Adrenal gland (tissue), 12 donors: ENCODE data around the gene C14orf132. TPM values are rescaled to one million over a fixed set of nuclear protein-coding genes. Genes with fewer than 3 reads are reported as not detected.
A peak's percentile ranks its signal among the peaks of the same experiment; 100 is the strongest.
"Not testable (repeated sequence)": the region's sequence is repeated elsewhere in the genome, so short reads cannot be mapped to it uniquely, and the experiment has no call there.

ENCODE experiments used
- DNase-seq, 7 donors: peaks; one replicate each; pipeline ENCODE4 v3.0.0-alpha.2; 2019 to 2020
- H3K27ac ChIP-seq, 5 donors: fragments of 200-600 bp; sonication (generic) in 4 of 5; 1 replicate in 3 of 5; 2 replicates in 2 of 5; pipeline versions ENCODE4 v1.5.1 to v1.8.0; 2016 to 2020; ENCODE audit warnings: mild to moderate bottlenecking in 1 of 5
- H3K27me3 ChIP-seq: fragments of 200-600 bp; 2 replicates; pipeline ENCODE4 v1.8.0; 2021
- H3K36me3 ChIP-seq, 2 donors: fragments of 200-600 bp; replicated peaks in 1 of 2; 1 replicate in 1 of 2; 2 replicates in 1 of 2; pipeline versions ENCODE4 v1.5.1 to v1.8.0; 2018 to 2022
- H3K4me1 ChIP-seq, 2 donors: fragments of 200-600 bp; replicated peaks in 1 of 2; 1 replicate in 1 of 2; 2 replicates in 1 of 2; pipeline versions ENCODE4 v1.5.1 to v1.8.0; 2018 to 2021
- H3K4me3 ChIP-seq, 4 donors: fragments of 200-600 bp; sonication (generic) in 3 of 4; one replicate each; pipeline ENCODE4 v1.5.1; 2016 to 2018
- H3K9me3 ChIP-seq, 3 donors: fragments of 200-600 bp; sonication (generic) in 1 of 3; replicated peaks in 1 of 3; 1 replicate in 2 of 3; 2 replicates in 1 of 3; pipeline versions ENCODE4 v1.5.1 to v1.8.0; 2016 to 2021
- POLR2A ChIP-seq, 2 donors: fragments of 450-650 bp; IDR thresholded peaks; one replicate each; pipeline ENCODE4 v1.6.1; 2017; ENCODE audit warnings: antibody characterized with exemption in 2 of 2, mild to moderate bottlenecking in 2 of 2, moderate library complexity in 1 of 2
- WGBS, 4 donors: extraction: QIAGEN DNeasy Blood & Tissue Kit in 2 of 4; methylation state at CpG; one replicate each; pipeline versions ENCODE4 v1.1.5 to v1.1.7; 2013 to 2017; 5-methylcytosine and 5-hydroxymethylcytosine counted together
- intact Hi-C, 2 donors: fragments of 100-400 bp; cut with DNase I; formaldehyde crosslinking; loops; one replicate each; pipeline versions ENCODE4 v1.14.1 to v1.15.0; 2022 to 2023
- polyA plus RNA-seq, 3 donors: library from polyadenylated mRNA; stranded (reverse); fragments of 200-250 nt in 2 of 3; fragments of 350-450 nt in 1 of 3; fragmentation: Illumina TruSeq in 1 of 3; extraction: RNeasy Lipid Tissue Mini Kit (QIAGEN cat#74804) in 1 of 3; gene quantifications; one replicate each; pipeline ENCODE4 v1.2.3, GENCODE V29; 2013 to 2014
- total RNA-seq, 9 donors: library from RNA; depleted of rRNA in 4 of 9; stranded (reverse); fragments of >200 nt in 4 of 9; fragments of 120-200 nt in 1 of 9; fragmentation: NEBNext Ultra II Directional in 1 of 9; extraction: Animal tissue kit (Norgen Biotek cat#: 25700) in 1 of 9; gene quantifications; one replicate each; pipeline versions ENCODE4 v1.1.0 to v1.2.4, GENCODE V29; 2013 to 2023
- TF ChIP-seq, protein P1 (sequence below), 6 experiments: fragments of 450-650 bp in 4 of 6; fragments of 200-600 bp in 2 of 6; sonication (generic) in 1 of 6; IDR thresholded peaks; 1 replicate in 5 of 6; 2 replicates in 1 of 6; pipeline versions ENCODE4 v1.5.1 to v1.8.0; 2016 to 2021; ENCODE audit warnings: antibody characterized with exemption in 6 of 6, mild to moderate bottlenecking in 2 of 6, moderate library complexity in 1 of 6
- donor health status: healthy with polysubstance abuse.
- donor health status: Bipolar disorder and iron deficiency.
- donor health status: DM: yes; HTN: yes; CAD: no.
- donor health status: DM: no; HTN: no; CAD: no.
- donor health status: DM: no; HTN: no; CAD: no.
- donor health status: DM: yes; HTN: yes; CAD: no.

Gene C14orf132
- total and polyA plus RNA-seq, 12 donors = 4.5 to 34.8 (median 11.8) TPM

DNA sequence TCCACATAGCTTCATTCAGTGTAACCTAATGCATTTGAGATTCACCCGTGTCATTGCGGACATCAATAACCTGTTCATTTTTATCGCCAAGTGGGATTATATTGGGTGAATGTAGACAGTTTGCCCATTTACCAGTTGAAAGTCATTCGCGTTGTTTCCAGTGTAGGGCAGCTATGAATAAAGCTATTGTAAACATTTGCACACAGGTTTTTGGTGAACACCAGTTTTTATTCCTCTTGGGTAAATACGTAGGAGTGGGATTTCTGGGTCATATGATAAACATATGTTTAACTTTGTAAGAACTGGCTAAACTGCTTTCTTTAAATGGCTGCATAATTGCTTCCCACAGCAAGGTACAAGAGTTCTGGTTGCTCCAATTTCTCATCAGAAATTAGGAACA is 33.6 kb downstream of the C14orf132 start:
- H3K27me3 ChIP-seq = no peaks in the 10 kb centered on the region
- no peak overlapping the region for H3K27ac ChIP-seq
- intact Hi-C loops = no loop called here
- TF ChIP-seq, protein P1, sequence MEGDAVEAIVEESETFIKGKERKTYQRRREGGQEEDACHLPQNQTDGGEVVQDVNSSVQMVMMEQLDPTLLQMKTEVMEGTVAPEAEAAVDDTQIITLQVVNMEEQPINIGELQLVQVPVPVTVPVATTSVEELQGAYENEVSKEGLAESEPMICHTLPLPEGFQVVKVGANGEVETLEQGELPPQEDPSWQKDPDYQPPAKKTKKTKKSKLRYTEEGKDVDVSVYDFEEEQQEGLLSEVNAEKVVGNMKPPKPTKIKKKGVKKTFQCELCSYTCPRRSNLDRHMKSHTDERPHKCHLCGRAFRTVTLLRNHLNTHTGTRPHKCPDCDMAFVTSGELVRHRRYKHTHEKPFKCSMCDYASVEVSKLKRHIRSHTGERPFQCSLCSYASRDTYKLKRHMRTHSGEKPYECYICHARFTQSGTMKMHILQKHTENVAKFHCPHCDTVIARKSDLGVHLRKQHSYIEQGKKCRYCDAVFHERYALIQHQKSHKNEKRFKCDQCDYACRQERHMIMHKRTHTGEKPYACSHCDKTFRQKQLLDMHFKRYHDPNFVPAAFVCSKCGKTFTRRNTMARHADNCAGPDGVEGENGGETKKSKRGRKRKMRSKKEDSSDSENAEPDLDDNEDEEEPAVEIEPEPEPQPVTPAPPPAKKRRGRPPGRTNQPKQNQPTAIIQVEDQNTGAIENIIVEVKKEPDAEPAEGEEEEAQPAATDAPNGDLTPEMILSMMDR (IDR thresholded peaks at IDR 0.05) = no peak
- no peak for TF ChIP-seq POLR2A (IDR thresholded peaks at IDR 0.05)
- WGBS, 4 donors = 75 to 90% (median 85%) methylated on average over 6 of the region's 6 CpGs
- no peaks in the 10 kb centered on the region for H3K36me3 ChIP-seq
- H3K9me3 ChIP-seq = no peaks in the 10 kb centered on the region
- H3K4me1 ChIP-seq = no peaks in the 10 kb centered on the region
- H3K4me3 ChIP-seq = no peak overlapping the region
- DNase-seq = no peak

DNA sequence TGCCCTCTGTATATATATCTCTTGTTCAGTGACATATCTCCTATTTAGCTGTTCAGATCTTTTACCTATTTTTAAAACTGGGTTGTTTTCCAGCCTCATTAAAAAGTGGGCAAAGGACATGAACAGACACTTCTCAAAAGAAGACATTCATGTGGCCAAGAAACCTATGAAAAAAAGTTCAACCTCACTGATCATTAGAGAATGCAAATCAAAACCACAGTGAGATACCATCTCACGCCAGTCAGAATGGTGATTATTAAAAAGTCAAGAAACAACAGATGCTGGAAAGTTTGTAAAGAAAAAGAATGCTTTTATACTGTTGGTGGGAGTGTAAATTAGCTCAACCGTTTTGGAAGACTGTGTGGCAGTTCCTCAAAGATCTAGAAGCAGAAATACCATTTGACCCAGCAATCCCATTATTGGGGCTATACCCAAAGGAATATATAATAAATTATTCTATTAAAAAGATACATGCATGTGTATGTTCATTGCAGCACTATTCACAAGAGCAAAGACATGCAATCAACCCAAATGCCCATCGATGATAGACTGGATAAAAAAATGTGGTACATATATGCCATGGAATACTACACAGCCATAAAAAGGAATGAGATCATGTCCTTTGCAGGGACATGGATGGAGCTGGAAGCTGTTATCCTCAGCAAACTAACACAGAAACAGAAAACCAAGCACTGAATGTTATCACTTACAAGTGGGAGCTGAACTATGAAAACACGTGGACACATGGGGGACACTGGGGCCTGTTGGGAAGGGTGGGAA is 34.3 kb downstream of the C14orf132 start:
- intact Hi-C loops, H3K4me1 ChIP-seq, H3K36me3 ChIP-seq, H3K27me3 ChIP-seq, H3K27ac ChIP-seq, H3K4me3 ChIP-seq, H3K9me3 ChIP-seq, DNase-seq: not testable (repeated sequence)
- 70 to 83% (median 76%) methylated on average over 4 of the region's 4 CpGs for WGBS, 4 donors

DNA sequence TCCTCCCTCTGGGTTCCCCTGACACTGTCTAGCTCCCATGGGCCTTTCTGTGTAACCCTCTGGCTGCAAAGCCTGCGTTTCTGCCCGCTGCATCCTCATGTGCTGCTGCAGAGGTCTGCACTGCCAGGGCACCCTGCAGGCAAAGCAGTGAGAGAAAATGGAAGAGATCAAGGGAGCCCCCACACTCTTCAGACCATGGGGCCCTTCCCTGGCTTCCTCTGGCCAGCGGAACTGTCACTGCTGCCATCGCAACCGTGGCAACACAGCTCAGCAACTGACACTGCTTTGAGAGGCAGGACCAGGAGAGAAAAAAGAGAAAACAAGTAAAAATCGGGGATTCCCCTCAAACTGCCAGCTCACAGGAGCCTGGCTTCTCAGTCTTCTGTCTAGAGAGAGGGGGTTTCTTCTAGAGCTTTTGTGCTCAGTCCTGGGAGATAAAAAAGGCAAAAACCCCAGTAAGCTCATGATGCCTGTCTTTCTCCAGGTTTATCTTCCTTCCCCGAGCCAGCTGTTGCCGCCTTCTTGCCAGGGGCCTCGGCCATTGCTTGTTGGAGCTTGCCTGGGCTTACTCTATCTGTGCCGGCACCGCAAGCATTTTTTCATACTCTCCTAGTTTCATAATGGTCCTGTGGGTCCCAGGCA is 38.9 kb downstream of the C14orf132 start:
- peak in 1 of 7 donors; percentile 41 for DNase-seq
- 63 to 76% (median 73%) methylated on average over 11 of the region's 11 CpGs for WGBS, 4 donors
- Histone ChIP-seq H3K9me3 (no peaks in the 10 kb centered on the region), H3K4me3 (no peak overlapping the region), H3K36me3 (no peaks in the 10 kb centered on the region), H3K4me1 (no peaks in the 10 kb centered on the region), H3K27me3 (no peaks in the 10 kb centered on the region), H3K27ac (peak overlapping the region in 1 of 5 donors; percentile 46)
- TF ChIP-seq, protein P1 (IDR thresholded peaks at IDR 0.05) = no peak
- no peak for TF ChIP-seq POLR2A (IDR thresholded peaks at IDR 0.05)
- intact Hi-C loops = no loop called here

DNA sequence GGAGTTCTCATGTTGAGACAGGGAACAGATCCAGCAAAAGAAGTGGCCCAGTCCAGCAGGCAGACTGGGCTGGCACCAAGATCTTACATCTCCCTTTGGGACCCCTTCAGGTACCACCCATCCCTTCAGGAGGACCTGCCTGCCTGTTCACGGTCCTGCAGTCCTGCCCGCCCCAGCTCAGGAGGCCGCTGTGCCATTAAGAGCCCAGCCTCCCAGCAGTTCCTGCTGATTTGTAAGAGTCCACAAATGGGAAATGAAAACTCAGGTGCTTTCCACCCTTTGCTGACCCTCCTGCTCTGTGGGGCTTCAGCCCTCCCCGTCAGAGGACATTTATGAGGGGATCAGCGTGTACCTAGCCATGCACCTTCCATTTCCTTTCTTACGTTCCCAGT is 39.5 kb downstream of the C14orf132 start:
- intact Hi-C loops = no loop called here
- TF ChIP-seq POLR2A (IDR thresholded peaks at IDR 0.05) = no peak
- TF ChIP-seq, protein P1 (IDR thresholded peaks at IDR 0.05) = no peak
- DNase-seq = no peak
- Histone ChIP-seq H3K4me3 (no peak overlapping the region), H3K27me3 (no peaks in the 10 kb centered on the region), H3K9me3 (no peaks in the 10 kb centered on the region), H3K27ac (peak overlapping the region in 1 of 5 donors; percentile 46), H3K36me3 (no peaks in the 10 kb centered on the region), H3K4me1 (no peaks in the 10 kb centered on the region)
- WGBS, 4 donors = 66 to 88% (median 79%) methylated on average over 3 to 6 of the region's 6 CpGs
